ENCODE results near the gene FOXR1. TPM values are rescaled to one million over a fixed set of nuclear protein-coding genes. Genes with fewer than 3 reads are reported as not detected.
"Not testable (repeated sequence)": the region's sequence is repeated elsewhere in the genome, so short reads cannot be mapped to it uniquely, and the experiment has no call there.

The FOXR1 gene
- total and polyA plus RNA-seq, 12 donors, result 0.22 TPM; not detected in 11

GRCh38 chr11:118953265-118953664 lies 18.3 kb upstream of the FOXR1 start:
- Histone ChIP-seq H3K9me3 (replicated peaks in 1 of 3) (no peaks in the 10 kb centered on the region), H3K27me3 (no peaks in the 10 kb centered on the region), H3K36me3 (replicated peaks in 1 of 2) (no peaks in the 10 kb centered on the region), H3K4me3 (no peak overlapping the region), H3K4me1 (replicated peaks in 1 of 2) (no peaks in the 10 kb centered on the region), H3K27ac (no peak overlapping the region)
- intact Hi-C loops (cut with DNase I), result no loop called here
- peak in 1 of 7 donors; percentile 65 for DNase-seq
- TF ChIP-seq POLR2A (IDR thresholded peaks at IDR 0.05) (no peak), CTCF (IDR thresholded peaks at IDR 0.05) (no peak)
- WGBS, 4 donors, result 31 to 49% (median 42%) methylated on average over 5 to 6 of the region's 6 CpGs; no CpG with 5 or more reads in 1 of the 4 donors

- H3K9me3 ChIP-seq (replicated peaks in 1 of 3); H3K4me1 ChIP-seq (replicated peaks in 1 of 2); H3K36me3 ChIP-seq (replicated peaks in 1 of 2); DNase-seq; H3K4me3 ChIP-seq; intact Hi-C loops (cut with DNase I); H3K27ac ChIP-seq; H3K27me3 ChIP-seq: not testable (repeated sequence)
- 67 to 93% (median 88%) methylated on average over 6 of the region's 6 CpGs for WGBS, 4 donors
Observed at GRCh38 chr11:118953976-118954375, 17.6 kb upstream of the FOXR1 start.

- Histone ChIP-seq H3K4me3 (no peak within 1 kb of the TSS), H3K36me3 (replicated peaks in 1 of 2) (no peaks in the 10 kb centered on the region), H3K9me3 (replicated peaks in 1 of 3) (no peaks in the 10 kb centered on the region), H3K4me1 (replicated peaks in 1 of 2) (no peaks in the 10 kb centered on the region), H3K27ac (no peak within 1 kb of the TSS), H3K27me3 (no peaks in the 10 kb centered on the region)
- 0 to 7% (median 4%) methylated on average over 3 to 7 of the region's 7 CpGs for WGBS, 4 donors
- intact Hi-C loops (cut with DNase I), result loop anchor here (5.0 kb wide), 1 partner anchor 269 kb away; no protein-coding TSS in a partner anchor
- DNase-seq, result peak; percentile 87 to 96 (median 93)
- TF ChIP-seq CTCF (IDR thresholded peaks at IDR 0.05), result peak; percentile 91 to 99 (median 97)
- TF ChIP-seq POLR2A (IDR thresholded peaks at IDR 0.05), result no peak
Observed at GRCh38 chr11:118956094-118956846, 15.3 kb upstream of the FOXR1 start, which contains the start of gene UPK2. TSS of gene UPK2 (plus strand) at chr11:118956298. CDS start at chr11:118956351, 53 bp downstream.

GRCh38 chr11:118956847-118957469 lies 14.6 kb upstream of the FOXR1 start:
- H3K4me1 ChIP-seq (replicated peaks in 1 of 2), result no peaks in the 10 kb centered on the region
- intact Hi-C loops (cut with DNase I), result loop anchor here (5.0 kb wide), 1 partner anchor 270 kb away; no protein-coding TSS in a partner anchor
- no peak overlapping the region for H3K27ac ChIP-seq
- no peak overlapping the region for H3K4me3 ChIP-seq
- no peaks in the 10 kb centered on the region for H3K27me3 ChIP-seq
- no peak for TF ChIP-seq POLR2A (IDR thresholded peaks at IDR 0.05)
- TF ChIP-seq CTCF (IDR thresholded peaks at IDR 0.05), result peak in 1 of 6 experiments; percentile 5
- WGBS, 4 donors, result 38 to 57% (median 46%) methylated on average over 9 to 14 of the region's 14 CpGs
- H3K36me3 ChIP-seq (replicated peaks in 1 of 2), result no peaks in the 10 kb centered on the region
- no peaks in the 10 kb centered on the region for H3K9me3 ChIP-seq (replicated peaks in 1 of 3)
- DNase-seq, result no peak
